Subcutaneous adipose tissue (tissue), 4 donors: ENCODE data around the gene MRE11. TPM values are rescaled to one million over a fixed set of nuclear protein-coding genes. Genes with fewer than 3 reads are reported as not detected.

ENCODE experiments used
- CTCF ChIP-seq: fragments of 450-650 bp; IDR thresholded peaks from one replicate; pipeline ENCODE4 v1.5.1; 2016; ENCODE audit warnings: low read depth, mild to moderate bottlenecking, control low read depth, antibody characterized with exemption, moderate library complexity
- total RNA-seq, 4 donors: library from RNA; depleted of rRNA; stranded (reverse); fragments of >200 nt; gene quantifications; one replicate each; pipeline ENCODE4 v1.1.0, GENCODE V29; 2016

Gene MRE11
- total RNA-seq, 4 donors from 2014 or later = 16.6 to 20.9 (median 19.1) TPM

- no peak for TF ChIP-seq CTCF
Observed at GRCh38 chr11:94449437-94449836, 44.2 kb downstream of the MRE11 start.

GRCh38 chr11:94449029-94449428 lies 44.6 kb downstream of the MRE11 start:
- no peak for TF ChIP-seq CTCF

- no peak for TF ChIP-seq CTCF
Observed at GRCh38 chr11:94447149-94447548, 46.5 kb downstream of the MRE11 start.

- no peak for TF ChIP-seq CTCF
Observed at GRCh38 chr11:94445641-94446040, 48.0 kb downstream of the MRE11 start.

- no peak for TF ChIP-seq CTCF
Observed at GRCh38 chr11:94433049-94433448, 60.6 kb downstream of the MRE11 start.

GRCh38 chr11:94424662-94425061 lies 69.0 kb downstream of the MRE11 start:
- TF ChIP-seq CTCF = no peak

- no peak for TF ChIP-seq CTCF
Observed at GRCh38 chr11:94424011-94424410, 69.6 kb downstream of the MRE11 start.
